Stimulated activated CD4-positive, alpha-beta T cell treated with anti-CD3 and anti-CD28 coated beads, Interleukin-2, amount 100 ng/mL, for 24 hours (primary cell): ENCODE results near the gene REM2.

Source experiments
- DNase-seq, 2 donors: peaks; one replicate each; pipeline ENCODE4 v3.0.0-alpha.2; 2020

The REM2 gene

GRCh38 chr14:22883173-22883976, at the start of gene REM2:
REM2 (plus strand) TSS chr14:22883222; CDS start chr14:22883288, 66 bp downstream.
- DNase-seq: no peak

- no peak for DNase-seq
Measured at GRCh38 chr14:22835505-22835904, 47.5 kb upstream of the REM2 start.

DNA sequence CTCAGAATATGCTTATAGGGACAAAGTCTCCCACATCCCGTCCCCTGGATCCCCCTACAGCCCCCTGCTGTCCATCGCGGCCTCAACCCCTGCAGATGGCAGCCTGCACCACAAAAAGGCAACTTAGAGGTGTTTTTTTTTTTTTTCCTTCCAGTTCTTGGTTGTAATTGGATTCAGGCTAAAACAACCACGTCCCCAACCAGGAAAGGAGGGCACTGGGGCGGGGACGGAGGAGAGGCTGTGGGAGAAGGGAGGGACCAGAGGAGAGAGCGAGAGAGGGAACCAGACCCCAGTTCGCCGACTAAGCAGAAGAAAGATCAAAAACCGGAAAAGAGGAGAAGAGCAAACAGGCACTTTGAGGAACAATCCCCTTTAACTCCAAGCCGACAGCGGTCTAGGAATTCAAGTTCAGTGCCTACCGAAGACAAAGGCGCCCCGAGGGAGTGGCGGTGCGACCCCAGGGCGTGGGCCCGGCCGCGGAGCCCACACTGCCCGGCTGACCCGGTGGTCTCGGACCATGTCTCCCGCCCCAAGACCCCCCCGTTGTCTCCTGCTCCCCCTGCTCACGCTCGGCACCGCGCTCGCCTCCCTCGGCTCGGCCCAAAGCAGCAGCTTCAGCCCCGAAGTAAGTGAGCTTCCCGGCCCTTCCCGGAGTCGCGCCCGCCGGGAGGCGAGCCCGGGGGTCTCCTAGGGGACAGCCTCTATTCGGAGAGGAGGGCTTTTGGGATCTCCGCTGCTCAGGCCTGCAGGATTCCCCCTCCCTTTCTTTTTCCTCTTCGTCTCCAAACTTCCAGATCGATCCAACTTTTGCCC, 46.5 kb upstream of the REM2 start, which contains the start of gene MMP14:
TSS of gene MMP14 (plus strand) at position 285 of the 813 bp plus-strand sequence. CDS start at position 518, 233 bp downstream.
- no peak for DNase-seq

DNA sequence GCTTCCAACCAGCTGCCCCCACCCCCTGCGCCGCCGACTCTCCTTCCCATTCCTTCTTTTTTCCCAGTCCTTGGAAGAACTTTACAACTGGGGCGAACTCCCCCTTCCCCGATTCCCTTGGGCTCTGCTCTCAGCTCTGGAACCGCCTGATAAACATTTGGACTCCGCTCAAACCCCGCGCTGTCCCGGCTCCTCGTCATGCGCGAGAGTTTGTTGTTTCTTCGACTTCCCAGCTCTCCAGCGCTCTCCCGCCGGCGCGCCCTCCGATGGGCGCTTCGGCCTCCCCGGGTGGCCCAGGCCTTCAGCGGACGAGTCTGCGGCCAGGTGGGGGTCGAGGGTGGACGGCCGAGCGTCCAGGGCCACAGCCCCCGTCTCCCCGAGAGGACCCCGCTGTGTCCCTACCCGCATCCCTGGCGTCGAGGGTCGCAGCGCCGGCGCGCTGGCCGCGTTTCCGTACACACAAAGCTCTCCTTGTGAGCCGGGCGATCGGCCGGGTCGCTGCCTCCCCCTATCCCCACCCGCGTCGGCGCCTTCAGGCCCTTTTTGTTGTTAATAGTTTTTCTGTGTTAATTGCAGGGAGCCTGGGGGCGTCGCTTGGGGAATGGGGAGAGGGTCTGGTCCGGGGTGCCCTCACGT, 45.8 kb upstream of the REM2 start:
- DNase-seq: peak; percentile 34 to 38

GRCh38 chr14:22837750-22838538, 45.1 kb upstream of the REM2 start:
- no peak for DNase-seq

GRCh38 chr14:22838631-22839041, 44.4 kb upstream of the REM2 start:
- no peak for DNase-seq

- DNase-seq: no peak
Measured at GRCh38 chr14:22839159-22839779, 43.8 kb upstream of the REM2 start.

DNA sequence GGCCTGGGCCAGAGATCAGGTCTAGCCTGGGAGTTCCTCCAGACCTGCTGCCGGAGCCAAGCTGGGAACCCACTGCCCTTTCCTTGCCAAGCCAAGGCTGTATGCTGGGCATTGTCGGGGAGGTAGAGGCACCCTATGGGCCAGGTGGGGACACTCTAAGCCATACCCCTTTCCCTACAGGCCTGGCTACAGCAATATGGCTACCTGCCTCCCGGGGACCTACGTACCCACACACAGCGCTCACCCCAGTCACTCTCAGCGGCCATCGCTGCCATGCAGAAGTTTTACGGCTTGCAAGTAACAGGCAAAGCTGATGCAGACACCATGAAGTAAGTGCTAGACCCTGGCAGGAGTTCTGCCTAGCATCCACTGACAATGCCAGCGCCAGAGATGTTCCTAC, 41.7 kb upstream of the REM2 start:
- DNase-seq: no peak

GRCh38 chr14:22841769-22842168, 41.3 kb upstream of the REM2 start:
- no peak for DNase-seq

GRCh38 chr14:22842211-22843122, 40.6 kb upstream of the REM2 start:
- DNase-seq: no peak

DNA sequence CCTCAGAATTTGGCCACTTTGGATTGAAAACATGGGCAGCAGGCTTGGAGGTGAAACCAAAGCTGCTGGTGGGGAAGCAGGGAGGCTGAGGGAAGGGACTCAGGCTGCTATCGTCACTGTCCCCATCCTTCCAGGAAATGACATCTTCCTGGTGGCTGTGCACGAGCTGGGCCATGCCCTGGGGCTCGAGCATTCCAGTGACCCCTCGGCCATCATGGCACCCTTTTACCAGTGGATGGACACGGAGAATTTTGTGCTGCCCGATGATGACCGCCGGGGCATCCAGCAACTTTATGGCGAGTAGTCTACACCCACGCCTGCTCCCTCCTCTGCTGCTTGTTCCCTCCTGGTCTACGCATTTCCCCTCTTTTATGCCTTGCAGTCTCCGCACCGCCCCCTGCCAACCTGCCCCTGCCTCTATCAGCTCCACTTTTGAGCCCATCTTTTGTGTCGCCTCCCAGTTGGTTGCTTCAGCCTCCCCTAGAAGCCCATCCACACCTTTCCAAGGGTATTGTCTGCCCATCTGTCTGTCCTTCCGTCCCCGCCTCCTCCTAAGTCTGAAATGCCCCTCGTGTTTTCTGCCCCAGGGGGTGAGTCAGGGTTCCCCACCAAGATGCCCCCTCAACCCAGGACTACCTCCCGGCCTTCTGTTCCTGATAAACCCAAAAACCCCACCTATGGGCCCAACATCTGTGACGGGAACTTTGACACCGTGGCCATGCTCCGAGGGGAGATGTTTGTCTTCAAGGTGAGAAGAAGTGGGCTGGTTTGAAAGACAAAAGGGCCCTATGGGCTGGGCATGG, 39.7 kb upstream of the REM2 start:
- DNase-seq: no peak

DNA sequence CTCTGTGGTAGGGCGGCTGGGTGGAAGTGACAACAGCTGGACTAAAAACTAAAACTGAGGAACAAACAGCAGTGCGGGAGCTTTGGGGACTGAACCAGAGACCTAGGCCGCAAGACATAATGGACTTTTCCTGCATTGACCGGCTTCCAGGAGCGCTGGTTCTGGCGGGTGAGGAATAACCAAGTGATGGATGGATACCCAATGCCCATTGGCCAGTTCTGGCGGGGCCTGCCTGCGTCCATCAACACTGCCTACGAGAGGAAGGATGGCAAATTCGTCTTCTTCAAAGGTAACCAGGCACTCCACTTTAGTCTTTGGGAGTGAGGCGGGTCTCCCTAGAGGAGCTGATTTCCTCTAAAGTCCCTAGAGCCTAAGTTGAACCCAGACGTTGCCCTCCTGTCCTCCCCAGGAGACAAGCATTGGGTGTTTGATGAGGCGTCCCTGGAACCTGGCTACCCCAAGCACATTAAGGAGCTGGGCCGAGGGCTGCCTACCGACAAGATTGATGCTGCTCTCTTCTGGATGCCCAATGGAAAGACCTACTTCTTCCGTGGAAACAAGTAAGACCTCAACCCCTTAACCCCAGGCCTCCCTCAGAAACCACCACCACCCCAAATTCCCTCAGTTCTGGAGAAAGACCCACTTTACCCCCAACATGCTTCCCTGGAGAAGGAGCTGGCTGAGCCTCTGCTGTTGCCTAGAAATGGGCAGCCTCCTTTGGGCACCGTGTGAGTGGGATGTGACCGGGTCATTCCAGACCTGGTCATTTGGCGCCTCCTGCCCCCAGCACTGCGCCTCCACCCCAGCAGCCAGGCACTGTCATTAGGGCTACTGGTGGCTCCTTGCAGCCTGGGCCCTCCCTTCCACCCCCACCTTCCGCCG, 38.6 kb upstream of the REM2 start:
- no peak for DNase-seq

DNA sequence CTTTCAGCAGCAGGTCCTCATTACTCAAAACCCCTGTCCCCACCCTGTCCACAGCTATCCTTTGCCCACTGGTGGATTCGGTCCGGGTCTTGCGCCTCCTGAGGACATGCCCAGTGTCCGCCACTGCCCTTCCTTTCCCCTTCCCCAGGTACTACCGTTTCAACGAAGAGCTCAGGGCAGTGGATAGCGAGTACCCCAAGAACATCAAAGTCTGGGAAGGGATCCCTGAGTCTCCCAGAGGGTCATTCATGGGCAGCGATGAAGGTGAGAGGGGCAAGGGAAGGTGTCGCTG, 38.0 kb upstream of the REM2 start:
- DNase-seq: no peak

- no peak for DNase-seq
Measured at GRCh38 chr14:22845821-22846625, 37.0 kb upstream of the REM2 start.

DNA sequence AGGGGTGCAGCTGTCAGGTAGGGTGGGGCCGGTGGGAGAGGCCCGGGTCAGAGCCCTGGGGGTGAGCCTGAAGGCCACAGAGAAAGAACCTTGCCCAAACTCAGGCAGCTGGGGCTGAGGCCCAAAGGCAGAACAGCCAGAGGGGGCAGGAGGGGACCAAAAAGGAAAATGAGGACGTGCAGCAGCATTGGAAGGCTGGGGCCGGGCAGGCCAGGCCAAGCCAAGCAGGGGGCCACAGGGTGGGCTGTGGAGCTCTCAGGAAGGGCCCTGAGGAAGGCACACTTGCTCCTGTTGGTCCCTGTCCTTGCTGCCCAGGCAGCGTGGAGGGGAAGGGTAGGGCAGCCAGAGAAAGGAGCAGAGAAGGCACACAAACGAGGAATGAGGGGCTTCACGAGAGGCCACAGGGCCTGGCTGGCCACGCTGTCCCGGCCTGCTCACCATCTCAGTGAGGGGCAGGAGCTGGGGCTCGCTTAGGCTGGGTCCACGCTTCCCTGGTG, 36.2 kb upstream of the REM2 start:
- DNase-seq: no peak

DNA sequence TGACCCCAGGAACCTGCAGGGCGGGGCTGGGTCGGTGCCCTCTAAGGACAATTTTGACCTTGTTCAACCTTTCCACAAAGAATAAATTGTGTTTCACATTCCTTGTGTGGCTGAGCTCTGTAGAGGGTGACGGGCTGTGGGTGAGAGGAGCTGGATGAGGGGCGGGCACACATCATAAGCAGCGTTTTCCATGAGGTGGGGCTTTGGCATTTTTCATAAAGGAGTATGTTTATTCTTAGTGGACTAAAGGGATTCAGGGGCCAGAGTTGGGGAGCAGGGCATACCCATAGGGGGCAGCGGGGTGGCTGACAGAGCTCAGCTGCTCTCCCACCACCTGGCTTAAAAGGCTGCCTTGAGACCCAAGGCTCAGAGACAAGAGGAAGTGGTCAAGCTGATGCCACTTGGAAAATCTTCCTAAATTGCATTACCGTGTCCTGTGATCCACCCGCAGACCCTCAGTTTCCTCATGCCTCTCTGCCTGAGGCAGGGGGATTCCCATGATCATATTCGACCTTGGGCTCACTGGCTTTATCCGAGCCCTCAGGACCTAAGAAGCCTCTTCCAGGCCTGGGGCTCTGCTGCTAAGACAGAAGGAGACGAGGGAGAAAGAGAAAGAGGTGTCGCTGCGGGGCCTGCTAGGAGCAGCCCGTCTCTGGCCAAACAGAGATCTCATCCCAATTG, 35.2 kb upstream of the REM2 start:
- DNase-seq: no peak

DNA sequence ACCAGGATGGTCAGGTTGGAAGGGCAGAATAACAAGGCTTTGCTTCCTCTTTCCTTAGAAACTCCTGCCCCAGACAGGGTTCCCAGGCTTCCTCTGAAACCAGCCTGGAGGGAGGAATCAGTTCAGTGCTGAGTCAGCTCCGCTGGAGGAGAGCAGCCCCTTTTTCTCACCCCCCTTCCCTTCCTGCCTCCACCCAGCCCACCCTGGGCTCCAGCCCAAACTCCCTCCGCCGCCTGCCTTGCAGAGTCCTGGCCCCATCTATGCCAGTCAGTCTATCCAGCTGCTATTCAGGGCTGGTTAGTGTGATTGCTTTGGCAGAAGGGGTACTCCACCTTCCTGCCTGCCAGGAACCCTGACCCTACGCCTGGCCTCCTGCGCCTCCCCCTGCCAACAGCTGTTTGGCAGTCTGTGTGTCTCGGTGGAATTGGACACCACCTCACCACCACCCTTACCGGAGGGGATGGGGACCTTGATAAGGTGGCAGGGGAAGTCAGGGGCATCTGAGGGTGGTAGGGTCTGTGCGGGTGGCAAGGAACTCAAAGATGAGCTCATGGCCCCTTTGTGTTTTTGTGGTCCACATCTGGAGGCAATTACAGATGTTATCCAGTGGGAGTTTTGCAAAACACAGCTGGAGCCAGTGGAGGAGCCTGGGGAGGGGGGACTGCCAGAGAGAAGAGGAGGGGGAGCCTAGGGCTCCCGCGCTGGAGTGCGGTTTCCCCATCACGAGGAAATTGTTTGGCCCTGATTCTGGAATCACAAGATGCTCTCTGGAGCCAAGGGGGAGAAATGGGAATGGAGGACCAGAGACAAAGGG, 34.5 kb upstream of the REM2 start:
- DNase-seq: no peak
